Tibial nerve (tissue), 4 donors: ENCODE measurements around the gene MAB21L4.

Experiments
- EP300 ChIP-seq, 2 donors: sonication (generic); formaldehyde crosslinking; IDR thresholded peaks; one replicate each; pipeline ENCODE4 v1.6.1; 2017; ENCODE audit warnings: antibody characterized with exemption in 2 of 2, mild to moderate bottlenecking in 1 of 2
- POLR2A ChIP-seq, 2 donors: fragments of 450-650 bp; IDR thresholded peaks; one replicate each; pipeline ENCODE4 v1.6.1; 2017; ENCODE audit warnings: antibody characterized with exemption in 2 of 2, mild to moderate bottlenecking in 2 of 2, moderate library complexity in 2 of 2
- TF ChIP-seq, protein P1 (sequence below), 5 experiments: fragments of 200-600 bp in 3 of 5; fragments of 450-650 bp in 2 of 5; sonication (generic) in 3 of 5; IDR thresholded peaks; one replicate each; pipeline ENCODE4 v1.5.1; 2016 to 2019; ENCODE audit warnings: antibody characterized with exemption in 5 of 5, mild to moderate bottlenecking in 3 of 5, moderate library complexity in 2 of 5

GRCh38 chr2:240893363-240893844 lies 2.6 kb downstream of the MAB21L4 start:
- TF ChIP-seq POLR2A (IDR thresholded peaks at IDR 0.05) (no peak), EP300 (IDR thresholded peaks at IDR 0.05) (no peak)
- TF ChIP-seq, protein P1, sequence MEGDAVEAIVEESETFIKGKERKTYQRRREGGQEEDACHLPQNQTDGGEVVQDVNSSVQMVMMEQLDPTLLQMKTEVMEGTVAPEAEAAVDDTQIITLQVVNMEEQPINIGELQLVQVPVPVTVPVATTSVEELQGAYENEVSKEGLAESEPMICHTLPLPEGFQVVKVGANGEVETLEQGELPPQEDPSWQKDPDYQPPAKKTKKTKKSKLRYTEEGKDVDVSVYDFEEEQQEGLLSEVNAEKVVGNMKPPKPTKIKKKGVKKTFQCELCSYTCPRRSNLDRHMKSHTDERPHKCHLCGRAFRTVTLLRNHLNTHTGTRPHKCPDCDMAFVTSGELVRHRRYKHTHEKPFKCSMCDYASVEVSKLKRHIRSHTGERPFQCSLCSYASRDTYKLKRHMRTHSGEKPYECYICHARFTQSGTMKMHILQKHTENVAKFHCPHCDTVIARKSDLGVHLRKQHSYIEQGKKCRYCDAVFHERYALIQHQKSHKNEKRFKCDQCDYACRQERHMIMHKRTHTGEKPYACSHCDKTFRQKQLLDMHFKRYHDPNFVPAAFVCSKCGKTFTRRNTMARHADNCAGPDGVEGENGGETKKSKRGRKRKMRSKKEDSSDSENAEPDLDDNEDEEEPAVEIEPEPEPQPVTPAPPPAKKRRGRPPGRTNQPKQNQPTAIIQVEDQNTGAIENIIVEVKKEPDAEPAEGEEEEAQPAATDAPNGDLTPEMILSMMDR (IDR thresholded peaks at IDR 0.05): no peak
